SU-DHL-6 (cell line): ENCODE results near the gene CAMK1D.

Experiments
- H2AFZ ChIP-seq: fragments of 200-600 bp; sonication (generic); 2 replicates; pipeline ENCODE4 v1.6.1; 2014; ENCODE audit warnings: low read depth, mild to moderate bottlenecking, moderate library complexity, mixed read lengths, antibody characterized with exemption, low read length; ENCODE audit not compliant: severe bottlenecking
- H3F3A ChIP-seq: fragments of 200-600 bp; shearing (Covaris generic); 2 replicates; pipeline ENCODE4 v1.6.0; 2016; ENCODE audit warnings: antibody characterized with exemption, mild to moderate bottlenecking; ENCODE audit not compliant: insufficient read depth
- H3K27ac ChIP-seq: fragments of 200-600 bp; sonication (generic); 2 replicates; pipeline ENCODE4 v1.5.1; 2016; ENCODE audit warnings: low read depth, mild to moderate bottlenecking, low read length, moderate library complexity, mixed read lengths
- H3K27me3 ChIP-seq: fragments of 200-600 bp; sonication (generic), shearing (Covaris generic); 2 replicates; pipeline ENCODE4 v1.6.0; 2014; ENCODE audit warnings: mild to moderate bottlenecking, low read length
- H3K36me3 ChIP-seq: fragments of 200-600 bp; sonication (generic); 2 replicates; pipeline ENCODE4 v1.6.1; 2014; ENCODE audit warnings: mild to moderate bottlenecking, low read length, mixed read lengths
- H3K4me2 ChIP-seq: fragments of 300-600, 200-600 bp; shearing (Covaris generic), sonication (generic); 2 replicates; pipeline ENCODE4 v1.6.0; 2014; ENCODE audit warnings: low read length, low read depth, mild to moderate bottlenecking; ENCODE audit not compliant: poor library complexity, severe bottlenecking
- H3K4me3 ChIP-seq: fragments of 200-600 bp; sonication (generic); 2 replicates; pipeline ENCODE4 v1.5.1; 2014; ENCODE audit warnings: antibody characterized with exemption, low read length, mild to moderate bottlenecking, mixed read lengths; ENCODE audit not compliant: insufficient read depth, poor library complexity, severe bottlenecking
- H3K79me2 ChIP-seq: fragments of 200-600 bp; sonication (generic); 2 replicates; pipeline ENCODE4 v1.6.1; 2014; ENCODE audit warnings: mild to moderate bottlenecking, low read length, moderate library complexity; ENCODE audit not compliant: insufficient read depth
- H3K9ac ChIP-seq: fragments of 200-600 bp; sonication (generic); 2 replicates; pipeline ENCODE4 v1.7.0; 2014; ENCODE audit warnings: mild to moderate bottlenecking, low read length
- H3K9me2 ChIP-seq: fragments of 200-600 bp; sonication (generic); replicated peaks from 2 replicates; pipeline ENCODE4 v1.6.1; 2014; ENCODE audit warnings: low read length; ENCODE audit not compliant: insufficient read depth
- H3K9me3 ChIP-seq: fragments of 200-600 bp; sonication (generic); 2 replicates; pipeline ENCODE4 v1.6.1; 2014; ENCODE audit warnings: low read length, mixed read lengths; ENCODE audit not compliant: insufficient read depth
- H4K20me1 ChIP-seq: fragments of 200-600 bp; sonication (generic); 2 replicates; pipeline ENCODE4 v1.6.1; 2014; ENCODE audit warnings: low read depth, mild to moderate bottlenecking, antibody characterized with exemption, low read length, moderate library complexity, mixed read lengths
- EZH2phosphoT487 ChIP-seq: fragments of 200-600 bp; sonication (generic), shearing (Covaris generic); conservative IDR thresholded peaks from 2 replicates; pipeline ENCODE4 v1.6.1; 2018; ENCODE audit warnings: mild to moderate bottlenecking, antibody characterized with exemption, low read length, moderate library complexity, mixed read lengths
- TF ChIP-seq, protein P1 (sequence below): fragments of 200-600 bp; sonication (generic); IDR thresholded peaks from one replicate; pipeline ENCODE4 v1.5.1; 2017; ENCODE audit warnings: antibody characterized with exemption, mild to moderate bottlenecking, low read length, moderate library complexity; ENCODE audit not compliant: insufficient read depth, poor library complexity, severe bottlenecking

Gene CAMK1D

GRCh38 chr10:12608761-12609160, 259.4 kb downstream of the CAMK1D start:
- Histone ChIP-seq H2AFZ (no peak overlapping the region), H3K27ac (no peak overlapping the region), H3F3A (no peaks in the 10 kb centered on the region), H3K79me2 (peaks cover 53% of the 10 kb centered on the region; the same call in 1 of the 2 replicates), H3K36me3 (no peaks in the 10 kb centered on the region), H3K4me3 (no peak overlapping the region), H3K9ac (no peak overlapping the region), H3K4me2 (no peak overlapping the region), H3K9me3 (no peaks in the 10 kb centered on the region), H4K20me1 (no peaks in the 10 kb centered on the region), H3K27me3 (no peaks in the 10 kb centered on the region), H3K9me2 (no peaks in the 10 kb centered on the region)
- TF ChIP-seq EZH2phosphoT487, result no peak
- TF ChIP-seq, protein P1, sequence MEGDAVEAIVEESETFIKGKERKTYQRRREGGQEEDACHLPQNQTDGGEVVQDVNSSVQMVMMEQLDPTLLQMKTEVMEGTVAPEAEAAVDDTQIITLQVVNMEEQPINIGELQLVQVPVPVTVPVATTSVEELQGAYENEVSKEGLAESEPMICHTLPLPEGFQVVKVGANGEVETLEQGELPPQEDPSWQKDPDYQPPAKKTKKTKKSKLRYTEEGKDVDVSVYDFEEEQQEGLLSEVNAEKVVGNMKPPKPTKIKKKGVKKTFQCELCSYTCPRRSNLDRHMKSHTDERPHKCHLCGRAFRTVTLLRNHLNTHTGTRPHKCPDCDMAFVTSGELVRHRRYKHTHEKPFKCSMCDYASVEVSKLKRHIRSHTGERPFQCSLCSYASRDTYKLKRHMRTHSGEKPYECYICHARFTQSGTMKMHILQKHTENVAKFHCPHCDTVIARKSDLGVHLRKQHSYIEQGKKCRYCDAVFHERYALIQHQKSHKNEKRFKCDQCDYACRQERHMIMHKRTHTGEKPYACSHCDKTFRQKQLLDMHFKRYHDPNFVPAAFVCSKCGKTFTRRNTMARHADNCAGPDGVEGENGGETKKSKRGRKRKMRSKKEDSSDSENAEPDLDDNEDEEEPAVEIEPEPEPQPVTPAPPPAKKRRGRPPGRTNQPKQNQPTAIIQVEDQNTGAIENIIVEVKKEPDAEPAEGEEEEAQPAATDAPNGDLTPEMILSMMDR, result no peak

- no peak overlapping the region for H3K4me3 ChIP-seq
- no peaks in the 10 kb centered on the region for H3K27me3 ChIP-seq
- no peak overlapping the region for H2AFZ ChIP-seq
- H3K9ac ChIP-seq, result no peak overlapping the region
- H3K27ac ChIP-seq, result no peak overlapping the region
- no peaks in the 10 kb centered on the region for H3K9me3 ChIP-seq
- no peaks in the 10 kb centered on the region for H4K20me1 ChIP-seq
- no peaks in the 10 kb centered on the region for H3F3A ChIP-seq
- H3K36me3 ChIP-seq, result no peaks in the 10 kb centered on the region
- peaks cover 51% of the 10 kb centered on the region; the same call in 1 of the 2 replicates for H3K79me2 ChIP-seq
- TF ChIP-seq, protein P1, result no peak
- TF ChIP-seq EZH2phosphoT487, result no peak
- H3K9me2 ChIP-seq, result no peaks in the 10 kb centered on the region
- no peak overlapping the region for H3K4me2 ChIP-seq
Measured at GRCh38 chr10:12609435-12609834, 260.1 kb downstream of the CAMK1D start.

- no peak for TF ChIP-seq EZH2phosphoT487
- TF ChIP-seq, protein P1, result no peak
- Histone ChIP-seq H3K4me3 (no peak overlapping the region), H3K9me3 (no peaks in the 10 kb centered on the region), H3K36me3 (no peaks in the 10 kb centered on the region), H3K27me3 (no peaks in the 10 kb centered on the region), H3K4me2 (no peak overlapping the region), H3K9me2 (no peaks in the 10 kb centered on the region), H3K79me2 (peaks cover 57% of the 10 kb centered on the region), H3F3A (no peaks in the 10 kb centered on the region), H2AFZ (no peak overlapping the region), H4K20me1 (no peaks in the 10 kb centered on the region), H3K27ac (no peak overlapping the region), H3K9ac (no peak overlapping the region)
Measured at GRCh38 chr10:12613136-12613535, 263.8 kb downstream of the CAMK1D start.
